ENCODE data around the gene ADAMTSL3. TPM values are rescaled to one million over a fixed set of nuclear protein-coding genes. Genes with fewer than 3 reads are reported as not detected.

Gene ADAMTSL3
- total RNA-seq, 6 experiments from 2014 or later = 7.5 to 28.7 (median 14.0) TPM

- 83% methylated on average over 4 of the region's 4 CpGs for WGBS (ENCODE audit: insufficient coverage, low coverage, low lambda C conversion rate, missing lambda C conversion rate)
- Histone ChIP-seq H3K4me1 (no peaks in the 10 kb centered on the region), H3K36me3 (no peaks in the 10 kb centered on the region), H3K9me3 (no peaks in the 10 kb centered on the region), H3K4me3 (no peak overlapping the region), H3K27ac (no peak overlapping the region), H3K27me3 (no peaks in the 10 kb centered on the region)
- ATAC-seq (no peak), DNase-seq (no peak)
- intact Hi-C loops (cut with DNase I) = no loop called here
- TF ChIP-seq CTCF (IDR thresholded peaks at IDR 0.05) = no peak
- no peak for TF ChIP-seq POLR2A (IDR thresholded peaks at IDR 0.05)
Measured at GRCh38 chr15:83940136-83940535, 286.2 kb downstream of the ADAMTSL3 start.

GRCh38 chr15:83943043-83943442 lies 289.1 kb downstream of the ADAMTSL3 start:
- peaks cover 0 to 9% (median 0%) of the 10 kb centered on the region in 4 donors for H3K4me1 ChIP-seq
- H3K27me3 ChIP-seq = no peaks in the 10 kb centered on the region
- intact Hi-C loops (cut with DNase I) = no loop called here
- H3K9me3 ChIP-seq = no peaks in the 10 kb centered on the region
- H3K36me3 ChIP-seq = peaks cover 0 to 5% (median 0%) of the 10 kb centered on the region in 4 donors
- H3K27ac ChIP-seq = no peak overlapping the region
- ATAC-seq = no peak
- no peak overlapping the region for H3K4me3 ChIP-seq
- TF ChIP-seq POLR2A (IDR thresholded peaks at IDR 0.05) = no peak
- TF ChIP-seq CTCF (IDR thresholded peaks at IDR 0.05) = no peak
- WGBS (ENCODE audit: insufficient coverage, low coverage, low lambda C conversion rate, missing lambda C conversion rate) = 75% methylated on average over 1 of the region's 3 CpGs
- no peak for DNase-seq

DNA sequence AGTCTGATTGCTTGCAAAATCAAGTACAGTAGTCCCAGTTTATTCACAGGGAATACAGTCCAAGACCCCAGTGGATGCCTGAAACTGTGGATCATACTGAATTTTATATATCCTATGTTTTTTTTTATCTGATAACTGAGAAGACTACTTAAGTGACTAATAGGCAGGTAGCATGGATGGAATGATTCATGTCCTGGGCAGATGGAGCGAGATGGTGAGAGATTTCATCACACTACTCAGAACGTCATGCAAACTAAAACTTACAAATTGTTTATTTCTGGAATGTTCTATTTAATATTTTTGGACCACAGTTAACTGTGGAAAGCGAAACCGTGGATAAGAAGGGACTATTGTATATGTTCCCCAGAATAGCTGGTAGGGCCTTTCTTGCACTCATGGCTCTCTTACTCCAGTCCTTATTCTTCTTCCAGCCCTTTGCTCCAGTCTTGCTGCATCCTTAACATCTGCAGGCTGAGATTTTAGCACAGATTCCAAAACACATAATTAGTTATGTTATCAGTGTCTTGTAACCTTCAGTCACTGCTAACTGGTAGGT lies 290.0 kb downstream of the ADAMTSL3 start:
- no peak overlapping the region for H3K4me3 ChIP-seq
- no peaks in the 10 kb centered on the region for H3K9me3 ChIP-seq
- H3K27ac ChIP-seq = no peak overlapping the region
- ATAC-seq (no peak), DNase-seq (no peak)
- TF ChIP-seq POLR2A (IDR thresholded peaks at IDR 0.05) = no peak
- no peak for TF ChIP-seq CTCF (IDR thresholded peaks at IDR 0.05)
- no peaks in the 10 kb centered on the region for H3K27me3 ChIP-seq
- intact Hi-C loops (cut with DNase I) = no loop called here
- H3K4me1 ChIP-seq = peaks cover 0 to 9% (median 0%) of the 10 kb centered on the region in 4 donors
- peaks cover 0 to 6% (median 0%) of the 10 kb centered on the region in 4 donors for H3K36me3 ChIP-seq
- 88% methylated on average over 4 of the region's 4 CpGs for WGBS (ENCODE audit: insufficient coverage, low coverage, low lambda C conversion rate, missing lambda C conversion rate)

DNA sequence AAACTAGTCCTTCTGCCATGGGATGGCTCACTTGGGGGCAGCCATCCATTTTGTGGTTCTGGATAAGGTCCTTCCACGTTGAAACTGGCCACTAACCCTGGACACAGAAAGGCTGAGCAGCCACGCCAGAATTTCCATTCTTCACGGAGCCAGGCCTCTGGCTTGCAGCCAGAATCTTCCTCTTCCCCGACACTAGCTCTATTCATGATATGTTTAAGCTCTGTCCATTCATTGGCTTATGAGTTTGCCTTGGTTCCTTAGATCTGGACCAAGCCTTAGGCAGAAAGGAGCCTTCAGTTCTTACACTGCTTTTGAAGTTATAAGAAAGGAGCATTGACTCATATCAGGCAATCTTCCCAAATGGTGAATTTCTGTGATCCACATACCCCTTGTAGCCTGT lies 293.2 kb downstream of the ADAMTSL3 start:
- no peak for DNase-seq
- no peak for TF ChIP-seq POLR2A (IDR thresholded peaks at IDR 0.05)
- no peak for TF ChIP-seq CTCF (IDR thresholded peaks at IDR 0.05)
- Histone ChIP-seq H3K36me3 (peaks cover 0 to 6% (median 0%) of the 10 kb centered on the region in 4 donors), H3K4me3 (no peak overlapping the region), H3K4me1 (peaks cover 0 to 9% (median 0%) of the 10 kb centered on the region in 4 donors), H3K27ac (no peak overlapping the region), H3K27me3 (no peaks in the 10 kb centered on the region), H3K9me3 (no peaks in the 10 kb centered on the region)
- ATAC-seq = no peak
- intact Hi-C loops (cut with DNase I) = no loop called here
- WGBS (ENCODE audit: insufficient coverage, low coverage, low lambda C conversion rate, missing lambda C conversion rate) = 56% methylated on average over 3 of the region's 4 CpGs

DNA sequence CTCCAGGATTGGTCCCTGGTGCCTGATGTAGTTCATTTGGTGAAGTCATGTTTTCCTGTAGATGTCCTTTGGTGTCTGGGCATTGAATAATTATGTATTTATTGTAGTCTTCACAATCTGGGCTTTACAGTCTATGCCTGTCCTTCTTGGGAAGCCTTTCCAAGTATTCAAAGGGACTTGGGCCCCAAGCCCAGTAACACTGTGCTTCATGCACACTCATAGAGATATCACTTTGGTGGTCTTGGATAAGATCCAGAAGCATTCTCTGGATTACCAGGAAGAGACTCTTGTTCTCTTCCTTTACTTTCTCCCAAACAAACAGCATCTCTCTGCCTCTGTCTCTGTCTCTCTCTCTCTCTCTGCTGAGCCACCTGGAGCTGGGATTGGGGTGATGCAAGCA lies 300.6 kb downstream of the ADAMTSL3 start:
- TF ChIP-seq POLR2A (IDR thresholded peaks at IDR 0.05) (no peak), CTCF (IDR thresholded peaks at IDR 0.05) (no peak)
- intact Hi-C loops (cut with DNase I) = no loop called here

More for the DNA sequence above, 300.6 kb downstream of the ADAMTSL3 start:
- Histone ChIP-seq H3K4me3 (no peak overlapping the region), H3K27me3 (no peaks in the 10 kb centered on the region), H3K36me3 (no peaks in the 10 kb centered on the region), H3K27ac (no peak overlapping the region), H3K9me3 (no peaks in the 10 kb centered on the region), H3K4me1 (no peaks in the 10 kb centered on the region)
- no peak for ATAC-seq
- DNase-seq = no peak
